Hepatocyte (in vitro differentiated cells): ENCODE measurements around the gene TMEM192. TPM values are rescaled to one million over a fixed set of nuclear protein-coding genes. Genes with fewer than 3 reads are reported as not detected.

Source experiments
- DNase-seq: peaks from one replicate; pipeline ENCODE4 v3.0.0-alpha.2; 2016; ENCODE audit warnings: low spot score
- H2AFZ ChIP-seq: fragments of 200-600 bp; sonication (generic); 2 replicates; pipeline ENCODE4 v1.6.0; 2016; ENCODE audit warnings: antibody characterized with exemption, mild to moderate bottlenecking
- H3K27ac ChIP-seq: fragments of 200-600 bp; sonication (generic); 2 replicates; pipeline ENCODE4 v1.5.1; 2016; ENCODE audit warnings: mild to moderate bottlenecking
- H3K27me3 ChIP-seq: fragments of 200-600 bp; sonication (generic); 2 replicates; pipeline ENCODE4 v1.6.1; 2016
- H3K36me3 ChIP-seq: fragments of 200-600 bp; sonication (generic); replicated peaks from 2 replicates; pipeline ENCODE4 v1.5.1; 2016; ENCODE audit warnings: low read depth; ENCODE audit not compliant: insufficient read depth
- H3K4me1 ChIP-seq: fragments of 200-600 bp; sonication (generic); 2 replicates; pipeline ENCODE4 v1.5.1; 2016; ENCODE audit warnings: mild to moderate bottlenecking, moderate library complexity; ENCODE audit not compliant: insufficient read depth
- H3K4me2 ChIP-seq: fragments of 200-600 bp; sonication (generic); 2 replicates; pipeline ENCODE4 v1.6.0; 2016
- H3K4me3 ChIP-seq: fragments of 200-600 bp; sonication (generic); 2 replicates; pipeline ENCODE4 v1.5.1; 2016; ENCODE audit warnings: mild to moderate bottlenecking
- H3K79me2 ChIP-seq: fragments of 200-600 bp; sonication (generic); 2 replicates; pipeline ENCODE4 v1.6.0; 2017; ENCODE audit warnings: mild to moderate bottlenecking
- H3K9me2 ChIP-seq: fragments of 200-600 bp; sonication (generic); replicated peaks from 2 replicates; pipeline ENCODE4 v1.6.0; 2017; ENCODE audit warnings: mild to moderate bottlenecking; ENCODE audit not compliant: insufficient read depth
- H3K9me3 ChIP-seq: fragments of 200-600 bp; sonication (generic); 2 replicates; pipeline ENCODE4 v1.5.1; 2016; ENCODE audit warnings: low read depth, mild to moderate bottlenecking
- H4K20me1 ChIP-seq: fragments of 200-600 bp; sonication (generic); 2 replicates; pipeline ENCODE4 v1.6.0; 2016; ENCODE audit warnings: mild to moderate bottlenecking; ENCODE audit not compliant: insufficient read depth, poor library complexity, severe bottlenecking
- EZH2 ChIP-seq: fragments of 200-600 bp; sonication (generic); IDR thresholded peaks from 2 replicates; pipeline ENCODE4 v1.6.1; 2016; ENCODE audit warnings: antibody characterized with exemption, mild to moderate bottlenecking, borderline replicate concordance
- EZH2phosphoT487 ChIP-seq: fragments of 200-600 bp; sonication (generic); IDR thresholded peaks from one replicate; pipeline ENCODE4 v1.6.1; 2018; ENCODE audit warnings: antibody characterized with exemption, mild to moderate bottlenecking, low read depth, moderate library complexity; ENCODE audit not compliant: unreplicated experiment, severe bottlenecking
- WGBS: methylation state at CpG from one replicate; pipeline ENCODE4 v1.1.6; 2016; ENCODE audit warnings: low lambda C conversion rate; ENCODE audit errors: missing lambda C conversion rate; 5-methylcytosine and 5-hydroxymethylcytosine counted together
- polyA plus RNA-seq: library from polyadenylated mRNA; unstranded; fragments of >200 nt; fragmentation: Nextera tagmentation; extraction: Ambion mirVana; gene quantifications from 2 replicates; pipeline ENCODE4 v1.2.1, GENCODE V29; 2016
- total RNA-seq: library from RNA; depleted of rRNA; stranded (reverse); fragments of >200 nt; gene quantifications from 2 replicates; pipeline ENCODE4 v1.2.3, GENCODE V29; 2014
- TF ChIP-seq, protein P1 (sequence below): fragments of 200-600 bp; sonication (generic); IDR thresholded peaks from 2 replicates; pipeline ENCODE4 v1.5.1; 2016; ENCODE audit warnings: antibody characterized with exemption, mild to moderate bottlenecking; ENCODE audit not compliant: poor library complexity

The TMEM192 gene
- total and polyA plus RNA-seq, 2 experiments from 2014 or later: 22.5 to 34.7 TPM

DNA sequence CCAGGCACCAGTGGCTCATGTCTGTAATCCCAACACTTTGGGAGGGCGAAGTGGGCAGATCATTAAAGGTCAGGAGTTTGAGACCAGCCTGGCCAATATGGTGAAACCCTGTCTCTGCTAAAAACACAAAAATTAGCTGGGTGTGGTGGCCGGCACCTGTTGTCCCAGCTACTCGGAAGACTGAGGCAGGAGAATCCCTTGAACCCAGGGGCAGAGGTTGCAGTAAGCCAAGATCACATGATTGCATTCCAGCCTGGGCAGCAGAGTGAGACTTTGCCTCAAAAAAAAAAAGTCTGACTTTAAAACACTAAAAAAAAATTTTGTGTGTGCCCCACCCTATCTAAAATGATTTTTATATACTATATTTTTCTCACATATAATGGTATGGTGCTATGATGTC, 26.2 kb upstream of the TMEM192 start:
- TF ChIP-seq, protein P1, sequence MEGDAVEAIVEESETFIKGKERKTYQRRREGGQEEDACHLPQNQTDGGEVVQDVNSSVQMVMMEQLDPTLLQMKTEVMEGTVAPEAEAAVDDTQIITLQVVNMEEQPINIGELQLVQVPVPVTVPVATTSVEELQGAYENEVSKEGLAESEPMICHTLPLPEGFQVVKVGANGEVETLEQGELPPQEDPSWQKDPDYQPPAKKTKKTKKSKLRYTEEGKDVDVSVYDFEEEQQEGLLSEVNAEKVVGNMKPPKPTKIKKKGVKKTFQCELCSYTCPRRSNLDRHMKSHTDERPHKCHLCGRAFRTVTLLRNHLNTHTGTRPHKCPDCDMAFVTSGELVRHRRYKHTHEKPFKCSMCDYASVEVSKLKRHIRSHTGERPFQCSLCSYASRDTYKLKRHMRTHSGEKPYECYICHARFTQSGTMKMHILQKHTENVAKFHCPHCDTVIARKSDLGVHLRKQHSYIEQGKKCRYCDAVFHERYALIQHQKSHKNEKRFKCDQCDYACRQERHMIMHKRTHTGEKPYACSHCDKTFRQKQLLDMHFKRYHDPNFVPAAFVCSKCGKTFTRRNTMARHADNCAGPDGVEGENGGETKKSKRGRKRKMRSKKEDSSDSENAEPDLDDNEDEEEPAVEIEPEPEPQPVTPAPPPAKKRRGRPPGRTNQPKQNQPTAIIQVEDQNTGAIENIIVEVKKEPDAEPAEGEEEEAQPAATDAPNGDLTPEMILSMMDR: no peak
- TF ChIP-seq EZH2: no peak
- TF ChIP-seq EZH2phosphoT487: no peak
- WGBS: 89% methylated on average over 3 of the region's 3 CpGs

GRCh38 chr4:165137205-165137604, 24.5 kb upstream of the TMEM192 start:
- no peaks in the 10 kb centered on the region for H3K9me2 ChIP-seq
- no peak overlapping the region for H3K27ac ChIP-seq
- H3K79me2 ChIP-seq: no peaks in the 10 kb centered on the region
- no peak for TF ChIP-seq EZH2
- no peak for TF ChIP-seq EZH2phosphoT487
- TF ChIP-seq, protein P1: no peak
- no peak for DNase-seq
- H3K4me3 ChIP-seq: no peak overlapping the region
- H4K20me1 ChIP-seq: no peaks in the 10 kb centered on the region
- H2AFZ ChIP-seq: no peak overlapping the region
- no peaks in the 10 kb centered on the region for H3K4me1 ChIP-seq
- H3K27me3 ChIP-seq: no peaks in the 10 kb centered on the region
- no peaks in the 10 kb centered on the region for H3K9me3 ChIP-seq
- H3K4me2 ChIP-seq: no peak overlapping the region
- H3K36me3 ChIP-seq: no peaks in the 10 kb centered on the region

More for the DNA sequence above, 26.2 kb upstream of the TMEM192 start:
- Histone ChIP-seq H2AFZ (no peak overlapping the region), H3K4me3 (no peak overlapping the region), H3K9me2 (no peaks in the 10 kb centered on the region), H3K36me3 (no peaks in the 10 kb centered on the region), H3K27ac (no peak overlapping the region), H3K9me3 (no peaks in the 10 kb centered on the region), H3K4me2 (no peak overlapping the region), H3K4me1 (no peaks in the 10 kb centered on the region), H4K20me1 (no peaks in the 10 kb centered on the region), H3K79me2 (no peaks in the 10 kb centered on the region), H3K27me3 (no peaks in the 10 kb centered on the region)
- DNase-seq: no peak

DNA sequence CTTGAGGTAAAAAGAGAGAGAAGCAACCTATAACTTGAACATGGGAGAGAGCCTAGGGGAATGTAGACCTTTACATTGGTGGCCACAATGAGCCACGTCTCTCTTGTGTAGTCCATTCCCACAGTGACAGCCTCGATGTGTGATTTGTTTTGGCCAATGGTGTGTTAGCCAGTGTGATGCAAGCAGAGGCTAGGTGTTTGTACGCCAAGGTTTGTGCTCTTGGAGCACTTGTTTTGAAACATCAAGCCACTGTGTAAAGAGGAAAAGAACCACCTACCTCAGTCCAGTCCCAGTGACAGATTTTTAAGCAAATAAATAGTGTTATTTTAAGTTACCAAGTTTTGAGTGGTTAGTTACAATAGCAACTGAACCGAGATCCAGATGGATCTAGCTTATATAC, 23.9 kb upstream of the TMEM192 start:
- no peak overlapping the region for H2AFZ ChIP-seq
- no peak overlapping the region for H3K27ac ChIP-seq
- H3K9me3 ChIP-seq: no peaks in the 10 kb centered on the region
- H3K4me1 ChIP-seq: no peaks in the 10 kb centered on the region
- TF ChIP-seq, protein P1: no peak
- TF ChIP-seq EZH2 (no peak), EZH2phosphoT487 (no peak)
- no peak overlapping the region for H3K4me3 ChIP-seq
- DNase-seq: no peak
- no peaks in the 10 kb centered on the region for H3K9me2 ChIP-seq
- no peaks in the 10 kb centered on the region for H3K27me3 ChIP-seq
- no peaks in the 10 kb centered on the region for H3K79me2 ChIP-seq
- H4K20me1 ChIP-seq: no peaks in the 10 kb centered on the region
- 96% methylated on average over 4 of the region's 4 CpGs for WGBS
- H3K36me3 ChIP-seq: no peaks in the 10 kb centered on the region
- no peak overlapping the region for H3K4me2 ChIP-seq

DNA sequence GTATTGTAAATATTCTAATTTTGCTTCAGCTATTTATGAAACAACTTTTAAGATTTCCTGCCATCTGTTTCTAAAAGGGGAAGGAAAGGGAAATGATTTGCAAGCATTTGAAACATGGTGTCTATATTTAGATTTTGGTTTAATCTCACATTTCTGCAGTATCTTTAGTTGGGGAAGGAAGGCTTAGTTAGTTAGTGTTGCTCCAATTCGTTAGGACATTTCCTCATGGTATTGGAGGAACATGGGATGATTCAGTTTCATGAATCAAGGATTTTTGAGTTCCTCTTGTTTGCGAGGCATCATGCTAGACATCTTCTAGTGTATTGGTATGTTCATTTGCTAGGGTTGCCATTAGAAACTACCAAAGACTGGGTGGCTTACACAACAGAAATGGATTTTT, 20.5 kb upstream of the TMEM192 start:
- H3K9me3 ChIP-seq: no peaks in the 10 kb centered on the region
- no peak overlapping the region for H3K4me3 ChIP-seq
- H3K27me3 ChIP-seq: peaks cover 4% of the 10 kb centered on the region
- no peak overlapping the region for H3K27ac ChIP-seq
- 88% methylated on average over 2 of the region's 2 CpGs for WGBS
- H3K79me2 ChIP-seq: no peaks in the 10 kb centered on the region
- DNase-seq: no peak
- no peak overlapping the region for H3K4me2 ChIP-seq
- no peaks in the 10 kb centered on the region for H3K36me3 ChIP-seq
- no peaks in the 10 kb centered on the region for H4K20me1 ChIP-seq
- TF ChIP-seq, protein P1: no peak
- TF ChIP-seq EZH2 (no peak), EZH2phosphoT487 (no peak)
- no peak overlapping the region for H2AFZ ChIP-seq
- no peaks in the 10 kb centered on the region for H3K4me1 ChIP-seq
- H3K9me2 ChIP-seq: no peaks in the 10 kb centered on the region
